ENCODE measurements around the gene GALNT17. TPM values are rescaled to one million over a fixed set of nuclear protein-coding genes. Genes with fewer than 3 reads are reported as not detected.

GALNT17 gene
- total RNA-seq, 1 experiment from 2014 or later: not detected

- H3K27ac ChIP-seq: no peak overlapping the region
- H3K9me2 ChIP-seq (ENCODE audit: insufficient read depth): no peaks in the 10 kb centered on the region
- ChIA-PET POLR2A (ENCODE audit: unreplicated experiment) (no interaction called here), CTCF (no interaction called here)
- H3K4me3 ChIP-seq: no peak overlapping the region
- no peaks in the 10 kb centered on the region for H3K36me3 ChIP-seq (ENCODE audit: low read depth)
- no peaks in the 10 kb centered on the region for H3K9me3 ChIP-seq (ENCODE audit: insufficient read depth, low read depth)
- no peak overlapping the region for H2AFZ ChIP-seq
- H3K27me3 ChIP-seq (ENCODE audit: insufficient read depth, low read depth): peaks cover 1% of the 10 kb centered on the region; the same call in 1 of the 2 replicates
- TF ChIP-seq CTCF (conservative IDR thresholded peaks at IDR 0.05) (no peak), EZH2 (IDR thresholded peaks at IDR 0.05; ENCODE audit: low read depth) (no peak)
- DNase-seq: no peak
- intact Hi-C loops (cut with micrococcal nuclease; ENCODE audit: unreplicated experiment): no loop called here
- H3K4me2 ChIP-seq: no peak overlapping the region
- BruUV-seq (replicated peaks): no TSS peak
- no peaks in the 10 kb centered on the region for H4K20me1 ChIP-seq (ENCODE audit: insufficient read depth)
- H3K79me2 ChIP-seq (ENCODE audit: low read depth): no peaks in the 10 kb centered on the region
- no peaks in the 10 kb centered on the region for H3F3A ChIP-seq (ENCODE audit: insufficient read depth, low read depth)
- H3K4me1 ChIP-seq (replicated peaks; ENCODE audit: insufficient read depth): no peaks in the 10 kb centered on the region
These were observed 589.8 kb downstream of the GALNT17 start for GRCh38 chr7:71721742-71722141.

- Histone ChIP-seq H3K79me2 (ENCODE audit: low read depth) (no peaks in the 10 kb centered on the region), H3F3A (ENCODE audit: insufficient read depth, low read depth) (no peaks in the 10 kb centered on the region), H3K4me2 (no peak overlapping the region), H3K27ac (no peak overlapping the region), H3K36me3 (ENCODE audit: low read depth) (no peaks in the 10 kb centered on the region), H3K4me1 (replicated peaks; ENCODE audit: insufficient read depth) (no peaks in the 10 kb centered on the region), H3K9me3 (ENCODE audit: insufficient read depth, low read depth) (no peaks in the 10 kb centered on the region), H3K27me3 (ENCODE audit: insufficient read depth, low read depth) (peaks cover 10% of the 10 kb centered on the region; the same call in 1 of the 2 replicates), H3K4me3 (no peak overlapping the region), H4K20me1 (ENCODE audit: insufficient read depth) (no peaks in the 10 kb centered on the region), H2AFZ (no peak overlapping the region), H3K9me2 (ENCODE audit: insufficient read depth) (no peaks in the 10 kb centered on the region)
- CTCF ChIA-PET: no interaction called here
- DNase-seq: no peak
- no peak for TF ChIP-seq EZH2 (IDR thresholded peaks at IDR 0.05; ENCODE audit: low read depth)
- TF ChIP-seq CTCF (conservative IDR thresholded peaks at IDR 0.05): no peak
- POLR2A ChIA-PET (ENCODE audit: unreplicated experiment): no interaction called here
- BruUV-seq (replicated peaks): no TSS peak
- intact Hi-C loops (cut with micrococcal nuclease; ENCODE audit: unreplicated experiment): no loop called here
These were observed 591.9 kb downstream of the GALNT17 start for GRCh38 chr7:71723859-71724258.

- no peaks in the 10 kb centered on the region for H3K79me2 ChIP-seq (ENCODE audit: low read depth)
- no peaks in the 10 kb centered on the region for H3K9me3 ChIP-seq (ENCODE audit: insufficient read depth, low read depth)
- H3K27ac ChIP-seq: no peak overlapping the region
- no peaks in the 10 kb centered on the region for H3K36me3 ChIP-seq (ENCODE audit: low read depth)
- H3K4me1 ChIP-seq (replicated peaks; ENCODE audit: insufficient read depth): no peaks in the 10 kb centered on the region
- TF ChIP-seq CTCF (conservative IDR thresholded peaks at IDR 0.05) (no peak), EZH2 (IDR thresholded peaks at IDR 0.05; ENCODE audit: low read depth) (no peak)
- H4K20me1 ChIP-seq (ENCODE audit: insufficient read depth): no peaks in the 10 kb centered on the region
- POLR2A ChIA-PET (ENCODE audit: unreplicated experiment): no interaction called here
- no peaks in the 10 kb centered on the region for H3F3A ChIP-seq (ENCODE audit: insufficient read depth, low read depth)
- no peak overlapping the region for H3K4me3 ChIP-seq
- H3K27me3 ChIP-seq (ENCODE audit: insufficient read depth, low read depth): peaks cover 19% of the 10 kb centered on the region
- BruUV-seq (replicated peaks): no TSS peak
- DNase-seq: no peak
- H3K9me2 ChIP-seq (ENCODE audit: insufficient read depth): no peaks in the 10 kb centered on the region
- H3K4me2 ChIP-seq: no peak overlapping the region
- CTCF ChIA-PET: no interaction called here
- H2AFZ ChIP-seq: no peak overlapping the region
- intact Hi-C loops (cut with micrococcal nuclease; ENCODE audit: unreplicated experiment): no loop called here
These were observed 595.4 kb downstream of the GALNT17 start for GRCh38 chr7:71727347-71727746.
